Fibroblast of skin of back (primary cell): Measurements from ENCODE around the gene EVI5L.
"Not testable (repeated sequence)": the region's sequence is repeated elsewhere in the genome, so short reads cannot be mapped to it uniquely, and the experiment has no call there.

Source experiments
- DNase-seq: peaks from one replicate; pipeline ENCODE4 v3.0.0-alpha.2; 2013

Gene EVI5L

DNA sequence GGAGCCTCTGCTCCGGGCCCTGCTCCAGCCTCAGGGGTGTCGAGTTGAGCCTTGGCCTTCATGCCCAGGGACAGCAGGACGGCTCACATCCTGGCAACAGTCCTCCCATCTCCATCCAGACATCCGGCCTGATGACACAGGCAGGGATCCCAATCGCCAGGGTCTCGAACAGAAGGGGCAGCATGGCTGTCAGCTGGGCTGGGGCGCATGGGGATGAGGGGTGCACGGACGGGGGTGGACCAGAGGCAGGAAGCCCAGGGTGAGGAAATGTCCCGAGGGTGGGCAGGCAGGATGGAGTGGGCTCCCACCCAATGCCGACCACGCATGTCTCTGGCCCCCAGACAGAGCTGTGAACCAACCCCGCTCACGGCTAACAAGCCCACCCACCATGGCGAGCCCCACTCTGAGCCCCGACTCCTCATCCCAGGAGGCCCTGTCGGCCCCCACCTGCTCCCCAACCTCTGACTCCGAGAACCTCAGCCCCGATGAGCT, 16.2 kb downstream of the EVI5L start:
- no peak for DNase-seq

DNA sequence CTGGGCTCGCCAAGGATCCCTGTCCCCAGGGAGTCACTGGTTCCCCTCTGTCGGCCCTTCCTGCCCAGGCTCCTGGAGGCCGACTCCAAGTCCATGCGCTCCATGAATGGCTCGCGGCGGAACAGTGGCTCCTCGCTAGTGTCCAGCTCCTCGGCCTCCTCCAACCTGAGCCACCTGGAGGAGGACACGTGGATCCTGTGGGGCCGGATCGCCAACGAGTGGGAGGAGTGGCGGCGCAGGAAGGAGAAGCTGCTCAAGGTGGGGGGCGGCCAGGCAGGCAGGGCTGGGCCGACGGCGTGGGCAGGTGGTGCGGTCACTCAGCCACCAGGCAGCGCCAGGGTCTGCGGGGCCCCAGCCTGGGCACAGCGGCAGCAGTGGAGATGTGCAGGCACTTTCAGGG, 17.6 kb downstream of the EVI5L start:
- DNase-seq: no peak

DNA sequence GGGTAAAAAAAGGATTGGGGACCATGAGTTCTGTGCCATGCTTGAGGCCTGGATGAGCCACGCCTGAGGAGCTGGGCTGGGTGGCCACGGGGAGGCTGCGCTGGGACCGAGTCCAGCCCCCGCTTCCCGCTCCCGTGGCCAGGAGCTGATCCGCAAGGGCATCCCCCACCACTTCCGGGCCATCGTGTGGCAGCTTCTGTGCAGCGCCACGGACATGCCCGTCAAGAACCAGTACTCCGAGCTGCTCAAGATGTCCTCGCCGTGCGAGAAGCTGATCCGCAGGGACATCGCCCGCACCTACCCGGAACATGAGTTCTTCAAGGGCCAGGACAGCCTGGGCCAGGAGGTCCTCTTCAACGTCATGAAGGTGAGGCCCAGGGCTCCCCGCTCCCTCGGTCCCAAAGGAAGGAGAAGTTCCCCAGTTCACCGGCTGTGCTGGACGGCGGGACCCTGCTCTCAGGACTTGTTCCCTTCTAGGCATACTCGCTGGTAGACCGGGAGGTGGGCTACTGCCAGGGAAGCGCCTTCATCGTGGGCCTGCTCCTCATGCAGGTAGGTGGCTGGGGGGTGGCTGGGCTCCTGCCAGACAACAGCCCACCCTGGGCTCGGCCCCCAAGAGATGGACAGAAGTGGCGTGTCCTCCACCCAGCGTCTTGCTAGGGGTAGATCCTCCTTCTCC, 18.9 kb downstream of the EVI5L start:
- no peak for DNase-seq

- no peak for DNase-seq
Observed at GRCh38 chr19:7849631-7849999, 19.6 kb downstream of the EVI5L start.

- no peak for DNase-seq
Observed at GRCh38 chr19:7850000-7850813, 20.2 kb downstream of the EVI5L start.

GRCh38 chr19:7850945-7851622, 21.1 kb downstream of the EVI5L start:
- no peak for DNase-seq

GRCh38 chr19:7851623-7852500, 21.8 kb downstream of the EVI5L start:
- no peak for DNase-seq

GRCh38 chr19:7852851-7853769, 23.1 kb downstream of the EVI5L start:
- DNase-seq: peak; percentile 51

DNA sequence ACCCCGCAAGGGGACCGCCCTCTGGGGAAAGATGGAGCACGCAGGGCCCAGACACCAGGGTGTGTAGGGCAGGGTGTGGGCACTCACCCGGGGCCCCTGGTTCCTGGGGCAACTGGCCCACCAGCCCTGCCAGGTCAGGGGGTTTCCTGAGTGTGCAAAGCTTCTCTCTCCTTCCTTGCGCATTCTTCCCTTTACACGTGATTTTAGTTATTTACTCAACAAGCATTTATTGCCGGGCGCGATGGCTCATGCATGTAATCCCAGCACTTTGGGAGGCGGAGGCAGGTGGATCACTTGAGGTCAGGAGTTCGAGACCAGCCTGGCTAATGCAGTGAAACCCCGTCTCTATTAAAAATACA, 23.7 kb downstream of the EVI5L start:
- DNase-seq: no peak

DNA sequence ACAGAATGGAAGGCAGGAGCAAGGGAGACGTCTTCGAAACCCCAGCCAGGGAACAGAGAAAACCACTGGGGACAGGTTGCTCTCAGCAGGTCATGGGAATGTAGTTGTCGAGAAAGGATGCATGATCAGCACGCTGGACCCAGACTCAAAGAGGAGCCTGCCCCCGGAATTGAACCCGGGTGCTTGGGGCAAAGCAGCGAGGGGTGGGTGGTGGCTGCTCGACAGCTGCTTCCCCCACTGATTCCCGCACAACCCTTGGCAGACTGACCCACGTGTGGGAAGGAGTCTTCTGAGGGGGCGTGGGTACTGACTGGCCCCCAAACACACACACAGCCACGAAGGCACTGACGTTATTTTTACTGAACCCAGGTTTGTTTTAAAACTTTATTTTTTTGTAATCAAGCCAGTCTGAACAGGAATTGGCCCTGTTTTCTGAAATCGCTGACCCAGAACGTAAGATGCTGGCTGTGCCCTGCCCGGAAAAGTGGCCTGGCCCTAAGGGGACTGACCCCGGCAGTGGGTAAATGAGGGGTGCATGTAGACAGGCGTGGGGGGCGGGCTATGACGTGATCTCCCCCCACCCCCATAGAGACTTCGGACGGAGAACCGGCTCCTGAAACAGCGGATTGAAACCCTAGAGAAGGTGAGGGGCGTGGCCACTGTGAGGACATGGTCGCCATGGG, 25.5 kb downstream of the EVI5L start:
- no peak for DNase-seq

- no peak for DNase-seq
Observed at GRCh38 chr19:7856109-7856591, 26.1 kb downstream of the EVI5L start.

- no peak for DNase-seq
Observed at GRCh38 chr19:7856679-7857663, 27.0 kb downstream of the EVI5L start.

- DNase-seq: no peak
Observed at GRCh38 chr19:7857727-7858108, 27.7 kb downstream of the EVI5L start.

GRCh38 chr19:7858109-7858770, 28.2 kb downstream of the EVI5L start:
- no peak for DNase-seq

GRCh38 chr19:7859087-7859486, 29.1 kb downstream of the EVI5L start:
- DNase-seq: not testable (repeated sequence)

GRCh38 chr19:7859831-7860713, 30.1 kb downstream of the EVI5L start:
- DNase-seq: no peak

DNA sequence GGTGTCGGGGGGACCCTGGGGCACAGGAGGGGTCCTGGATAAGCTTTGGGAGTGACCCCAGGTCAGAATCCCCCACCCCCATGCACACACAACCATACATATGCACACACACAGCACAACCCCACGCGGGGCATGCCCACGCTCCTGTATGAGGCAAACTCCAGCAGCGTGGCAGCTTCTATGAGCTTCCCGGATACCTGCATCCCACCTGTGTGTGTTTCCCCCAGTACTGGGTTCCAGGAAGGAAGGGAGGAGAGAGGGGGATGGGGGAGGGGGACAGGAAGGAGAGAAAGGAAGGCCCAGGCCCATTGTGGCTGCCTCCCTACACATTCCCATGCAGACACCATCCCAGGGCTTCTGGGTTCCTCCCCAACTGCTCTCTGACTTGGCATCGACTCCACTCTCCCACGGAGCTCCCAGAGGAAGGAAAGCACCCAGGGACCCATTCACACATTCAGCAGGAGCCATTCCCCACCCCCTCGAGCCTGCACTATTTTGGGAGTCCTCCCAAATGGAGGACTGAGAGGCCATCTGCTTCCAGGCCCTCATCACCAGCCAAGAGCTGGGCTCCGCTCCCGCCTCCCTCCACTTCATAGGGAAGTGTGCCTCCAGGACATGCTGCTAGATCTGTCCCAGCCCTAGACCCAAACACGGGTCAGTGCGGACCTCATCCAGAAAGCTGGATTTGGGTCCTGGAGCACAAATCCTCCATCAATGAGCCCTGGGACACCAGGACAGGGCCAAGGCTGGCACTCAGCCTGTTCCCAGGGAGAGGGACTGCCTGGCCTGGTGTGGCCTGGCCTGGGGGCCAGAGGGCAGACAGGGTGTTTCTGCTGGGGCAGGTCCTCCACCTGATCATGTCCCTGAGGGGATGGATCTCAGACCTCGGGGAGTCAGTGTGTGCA, 30.9 kb downstream of the EVI5L start:
- DNase-seq: no peak
